GM12872 (cell line): ENCODE data around the gene SEMA4B.

Experiments
- CTCF ChIP-seq: IDR thresholded peaks from 3 replicates; pipeline ENCODE4 v1.5.1; 2011; ENCODE audit warnings: low read depth, mild to moderate bottlenecking, low read length, moderate library complexity; ENCODE audit not compliant: insufficient read depth

Gene SEMA4B

DNA sequence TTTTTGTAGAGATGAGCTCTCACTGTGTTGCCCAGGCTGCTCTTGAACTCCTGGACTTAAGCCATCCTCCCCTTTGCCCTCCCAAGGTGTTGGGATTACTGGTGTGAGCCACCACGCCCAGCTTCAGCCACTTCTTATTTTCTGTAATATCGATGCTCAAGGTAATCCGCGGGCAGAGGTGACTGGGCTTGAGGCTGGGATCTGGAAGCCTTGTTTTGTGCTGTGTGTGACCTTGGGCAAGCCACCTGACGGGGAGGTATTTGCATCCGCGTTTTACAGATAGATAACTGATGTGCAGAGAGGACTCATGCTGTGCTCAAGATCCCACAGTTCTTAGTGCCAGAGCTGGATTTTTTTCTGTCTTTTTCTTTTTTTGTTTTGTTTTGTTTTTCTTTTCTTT is 27.8 kb upstream of the SEMA4B start:
- no peak for TF ChIP-seq CTCF

- TF ChIP-seq CTCF: no peak
Observed at GRCh38 chr15:90174140-90174875, 26.8 kb upstream of the SEMA4B start.

- no peak for TF ChIP-seq CTCF
Observed at GRCh38 chr15:90177012-90177411, 24.1 kb upstream of the SEMA4B start.

DNA sequence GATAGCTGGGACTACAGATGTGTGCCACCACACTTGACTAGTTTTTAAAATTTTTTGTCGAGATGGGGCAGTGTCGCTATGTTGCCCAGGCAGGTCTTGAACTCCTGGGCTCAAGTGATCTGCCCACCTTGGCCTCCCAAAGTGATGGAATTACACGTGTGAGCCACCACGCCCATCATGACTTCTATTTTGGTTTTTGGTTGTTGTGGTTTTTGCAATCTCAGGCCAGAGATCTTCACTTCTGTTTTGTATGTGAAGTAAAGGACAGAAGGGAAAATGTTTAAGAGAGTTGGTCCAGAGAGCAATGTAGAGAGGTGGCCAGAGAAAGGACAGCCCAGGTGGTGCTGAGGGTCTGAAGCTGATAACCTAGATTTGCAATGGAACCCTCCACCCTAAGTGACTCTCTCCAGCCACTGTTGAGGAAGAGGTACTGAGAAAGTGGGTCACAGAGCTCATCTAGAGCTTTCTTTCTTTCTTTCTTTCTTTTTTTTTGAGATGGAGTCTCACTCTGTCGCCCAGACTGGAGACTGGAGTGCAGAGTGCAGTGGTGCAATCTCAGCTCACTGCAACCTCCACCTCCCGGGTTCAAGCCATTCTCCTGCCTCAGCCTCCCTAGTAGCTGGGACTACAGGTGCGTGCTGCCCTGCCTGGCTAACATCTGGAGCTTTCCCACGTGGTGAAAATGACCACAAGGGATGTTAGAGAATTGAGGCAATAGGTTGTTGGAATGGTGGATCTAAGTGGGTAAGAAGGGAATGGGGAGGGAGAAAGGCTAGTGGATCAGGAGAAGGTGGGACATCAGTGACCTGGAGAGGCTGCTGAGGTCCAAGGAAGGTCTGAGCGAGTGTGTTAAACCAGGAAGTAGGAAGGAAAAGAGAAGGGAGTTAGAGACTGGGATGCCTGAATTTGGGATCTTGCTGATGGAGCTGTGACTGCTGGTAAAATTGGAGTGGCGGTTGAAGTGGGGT is 22.4 kb upstream of the SEMA4B start:
- no peak for TF ChIP-seq CTCF

DNA sequence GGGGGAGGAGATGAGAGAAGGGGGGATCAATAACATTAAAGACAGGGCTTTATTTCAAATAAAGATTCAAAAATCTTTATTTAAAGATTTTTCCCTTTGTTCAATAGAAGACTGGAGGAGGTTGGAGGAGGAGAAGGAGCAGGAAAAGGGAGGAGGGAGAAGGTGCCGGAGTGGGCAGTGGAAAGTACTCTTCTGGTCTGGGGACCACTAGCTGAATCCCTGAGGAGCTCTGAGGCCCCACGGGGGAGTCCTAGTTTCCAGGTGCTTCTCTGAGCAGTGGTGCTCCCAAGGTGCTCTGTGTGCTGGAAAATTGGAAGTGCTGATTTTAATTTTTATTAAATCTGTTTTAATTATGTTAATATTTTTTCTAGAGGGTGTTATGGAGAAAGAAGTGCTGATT is 19.4 kb upstream of the SEMA4B start:
- TF ChIP-seq CTCF: no peak

DNA sequence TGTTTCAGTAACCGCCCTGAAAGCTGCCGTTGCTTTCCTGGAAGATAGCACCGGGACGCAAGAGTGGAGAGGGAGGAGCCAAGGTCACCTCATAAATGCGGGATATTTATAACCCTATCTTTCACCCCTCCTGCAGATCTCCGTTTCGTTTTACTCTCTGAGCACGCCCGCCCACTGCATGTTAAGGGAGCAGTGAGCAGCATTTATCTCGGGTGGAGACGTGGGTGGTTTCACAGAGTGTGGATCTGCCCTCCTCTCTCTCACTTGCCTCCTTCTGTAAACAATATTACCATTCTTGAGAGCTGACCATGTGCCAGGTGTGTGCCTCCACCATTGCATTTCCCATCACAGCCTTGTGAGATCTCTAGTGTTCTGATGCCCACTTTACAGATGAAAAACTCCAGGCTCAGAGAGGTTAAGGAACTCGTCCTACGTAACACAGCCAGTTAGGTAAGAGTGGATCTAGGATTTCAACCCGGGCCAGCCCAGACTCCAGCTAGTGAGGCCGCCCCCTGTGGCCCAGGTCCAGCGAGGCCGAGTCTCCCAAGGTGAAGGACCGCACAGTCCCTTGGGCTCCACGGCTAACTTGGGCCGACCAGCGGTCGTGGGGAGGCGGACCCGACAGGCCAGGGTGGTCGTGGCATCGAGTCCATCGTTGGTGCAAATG is 16.9 kb upstream of the SEMA4B start:
- no peak for TF ChIP-seq CTCF
